GM12874 (cell line): ENCODE data around the gene MKRN2OS.

Experiments
- CTCF ChIP-seq: IDR thresholded peaks from 2 replicates; pipeline ENCODE4 v1.5.1; 2011; ENCODE audit warnings: low read depth, mild to moderate bottlenecking, control low read depth, low read length, moderate library complexity; ENCODE audit not compliant: insufficient read depth

The MKRN2OS gene

GRCh38 chr3:12496453-12496761, 48.9 kb downstream of the MKRN2OS start:
- no peak for TF ChIP-seq CTCF

- no peak for TF ChIP-seq CTCF
These were observed 49.4 kb downstream of the MKRN2OS start for GRCh38 chr3:12495749-12496452.

- TF ChIP-seq CTCF, result no peak
These were observed 54.8 kb downstream of the MKRN2OS start for GRCh38 chr3:12490547-12490946.

GRCh38 chr3:12489832-12490231, 55.5 kb downstream of the MKRN2OS start:
- no peak for TF ChIP-seq CTCF
